H9 (cell line): ENCODE measurements around the gene ZNF366. TPM values are rescaled to one million over a fixed set of nuclear protein-coding genes. Genes with fewer than 3 reads are reported as not detected.

Source experiments
- DNase-seq: peaks from one replicate; pipeline ENCODE4 v3.0.0-alpha.2; 2017
- H2AFZ ChIP-seq: one replicate; pipeline ENCODE4 v1.6.1; 2013; ENCODE audit warnings: mild to moderate bottlenecking, low read length, control low read depth, moderate library complexity
- H2AK5ac ChIP-seq: 2 replicates; pipeline ENCODE4 v1.6.1; 2013; ENCODE audit warnings: low read length, control low read depth, mixed read lengths; ENCODE audit not compliant: insufficient read length
- H2BK120ac ChIP-seq: one replicate; pipeline ENCODE4 v1.6.1; 2013; ENCODE audit warnings: low read depth, mild to moderate bottlenecking, low read length, control low read depth, inconsistent platforms; ENCODE audit not compliant: poor library complexity, severe bottlenecking
- H2BK12ac ChIP-seq: 2 replicates; pipeline ENCODE4 v1.6.1; 2013; ENCODE audit warnings: low read length, control low read depth, mixed read lengths, low read depth; ENCODE audit not compliant: insufficient read length
- H2BK15ac ChIP-seq: 2 replicates; pipeline ENCODE4 v1.6.1; 2013; ENCODE audit warnings: low read depth, low read length, control low read depth
- H2BK20ac ChIP-seq: one replicate; pipeline ENCODE4 v1.6.1; 2013; ENCODE audit warnings: low read depth, mild to moderate bottlenecking, low read length, control low read depth, inconsistent platforms; ENCODE audit not compliant: poor library complexity, severe bottlenecking
- H2BK5ac ChIP-seq: 2 replicates; pipeline ENCODE4 v1.6.1; 2013; ENCODE audit warnings: low read length, control low read depth, mixed read lengths; ENCODE audit not compliant: insufficient read length
- H3K14ac ChIP-seq: 2 replicates; pipeline ENCODE4 v1.6.1; 2013; ENCODE audit warnings: low read length, control low read depth; ENCODE audit not compliant: insufficient read depth
- H3K18ac ChIP-seq: 2 replicates; pipeline ENCODE4 v1.6.1; 2013; ENCODE audit warnings: low read depth, mild to moderate bottlenecking, mixed read lengths, low read length, control low read depth; ENCODE audit not compliant: insufficient read length
- H3K23ac ChIP-seq: 2 replicates; pipeline ENCODE4 v1.6.1; 2013; ENCODE audit warnings: low read length, control low read depth, mixed read lengths, low read depth; ENCODE audit not compliant: insufficient read length
- H3K23me2 ChIP-seq: 2 replicates; pipeline ENCODE4 v1.6.1; 2013; ENCODE audit warnings: low read depth, mild to moderate bottlenecking, mixed read lengths, low read length, control low read depth; ENCODE audit not compliant: insufficient read length, poor library complexity, severe bottlenecking
- H3K27ac ChIP-seq: 2 replicates; pipeline ENCODE4 v1.5.1; 2013; ENCODE audit warnings: low read length, control low read depth, mixed read lengths, low read depth; ENCODE audit not compliant: insufficient read length
- H3K27me3 ChIP-seq: 2 replicates; pipeline ENCODE4 v1.6.1; 2013; ENCODE audit warnings: low read length, control low read depth, inconsistent platforms; ENCODE audit not compliant: insufficient read depth
- H3K4ac ChIP-seq: 2 replicates; pipeline ENCODE4 v1.6.1; 2013; ENCODE audit warnings: low read depth, mild to moderate bottlenecking, control low read depth, inconsistent platforms, low read length, moderate library complexity
- H3K4me1 ChIP-seq: 2 replicates; pipeline ENCODE4 v1.6.1; 2013; ENCODE audit warnings: low read length, control low read depth, inconsistent platforms; ENCODE audit not compliant: insufficient read depth
- H3K4me2 ChIP-seq: 2 replicates; pipeline ENCODE4 v1.6.1; 2013; ENCODE audit warnings: low read length, control low read depth, mixed read lengths; ENCODE audit not compliant: insufficient read length, insufficient read depth
- H3K56ac ChIP-seq: 2 replicates; pipeline ENCODE4 v1.6.1; 2013; ENCODE audit warnings: low read depth, mild to moderate bottlenecking, mixed read lengths, low read length, control low read depth; ENCODE audit not compliant: insufficient read length
- H3K79me1 ChIP-seq: 2 replicates; pipeline ENCODE4 v1.6.1; 2013; ENCODE audit warnings: low read depth, mild to moderate bottlenecking, moderate library complexity, low read length, control low read depth, inconsistent platforms; ENCODE audit not compliant: insufficient read depth, poor library complexity, severe bottlenecking
- H3K79me2 ChIP-seq: 2 replicates; pipeline ENCODE4 v1.6.1; 2013; ENCODE audit warnings: low read length, control low read depth, inconsistent platforms; ENCODE audit not compliant: insufficient read depth
- H3K9ac ChIP-seq: 2 replicates; pipeline ENCODE4 v1.6.1; 2013; ENCODE audit warnings: low read length, control low read depth, mixed read lengths; ENCODE audit not compliant: insufficient read length; ENCODE audit errors: extremely low read depth
- H3K9me3 ChIP-seq: one replicate; pipeline ENCODE4 v1.6.1; 2013; ENCODE audit warnings: low read depth, low read length, inconsistent platforms; ENCODE audit not compliant: control insufficient read depth
- H3T11ph ChIP-seq: one replicate; pipeline ENCODE4 v1.6.1; 2013; ENCODE audit warnings: mild to moderate bottlenecking, low read length, control low read depth, inconsistent platforms
- H4K20me1 ChIP-seq: one replicate; pipeline ENCODE4 v1.6.1; 2013; ENCODE audit not compliant: control insufficient read depth, insufficient read length, insufficient read depth
- H4K5ac ChIP-seq: 2 replicates; pipeline ENCODE4 v1.6.1; 2013; ENCODE audit warnings: low read depth, mild to moderate bottlenecking, mixed read lengths, low read length, control low read depth; ENCODE audit not compliant: insufficient read length
- H4K8ac ChIP-seq: replicated peaks from 2 replicates; pipeline ENCODE4 v1.6.1; 2013; ENCODE audit warnings: low read length, control low read depth, mixed read lengths, low read depth; ENCODE audit not compliant: insufficient read length
- H4K91ac ChIP-seq: 2 replicates; pipeline ENCODE4 v1.6.1; 2013; ENCODE audit warnings: low read depth, mild to moderate bottlenecking, moderate library complexity, mixed read lengths, low read length, control low read depth; ENCODE audit not compliant: insufficient read length
- H3K27ac Mint-ChIP-seq, 3 experiments: 2 replicates in 2 of 3; 3 replicates in 1 of 3; pipeline ENCODE4 v1.8.0; 2020 to 2021; ENCODE audit warnings: mixed read lengths in 3 of 3, mild to moderate bottlenecking in 1 of 3, moderate library complexity in 1 of 3
- H3K27me3 Mint-ChIP-seq: 2 replicates; pipeline ENCODE4 v1.8.0; 2021; ENCODE audit warnings: low read depth, mild to moderate bottlenecking, moderate library complexity, mixed read lengths
- H3K36me3 Mint-ChIP-seq, 3 experiments: 2 replicates in 2 of 3; 3 replicates in 1 of 3; pipeline ENCODE4 v1.8.0; 2020 to 2021; ENCODE audit warnings: low read depth in 3 of 3, mixed read lengths in 3 of 3; ENCODE audit not compliant: insufficient read depth in 1 of 3
- H3K4me1 Mint-ChIP-seq, 2 experiments: 2 replicates each; pipeline ENCODE4 v1.8.0; 2020; ENCODE audit warnings: mixed read lengths in 2 of 2
- H3K4me3 Mint-ChIP-seq, 2 experiments: 2 replicates in 1 of 2; 3 replicates in 1 of 2; pipeline ENCODE4 v1.8.0; 2020 to 2021; ENCODE audit warnings: mild to moderate bottlenecking in 2 of 2, mixed read lengths in 2 of 2, moderate library complexity in 1 of 2
- H3K9me3 Mint-ChIP-seq, 2 experiments: 2 replicates in 1 of 2; 3 replicates in 1 of 2; pipeline ENCODE4 v1.8.0; 2020; ENCODE audit warnings: mild to moderate bottlenecking in 2 of 2, mixed read lengths in 2 of 2, moderate library complexity in 1 of 2
- CTCF ChIP-seq: fragments of 200-600 bp; sonication (generic); conservative IDR thresholded peaks from 3 replicates; pipeline ENCODE4 v1.8.0; 2021; ENCODE audit warnings: antibody characterized with exemption, mild to moderate bottlenecking
- WGBS: extraction: QIAGEN DNeasy Blood & Tissue Kit; methylation state at CpG from one replicate; pipeline ENCODE4 v1.1.7; 2013; ENCODE audit warnings: missing lambda C conversion rate, low lambda C conversion rate, mixed read lengths; ENCODE audit not compliant: insufficient read length; ENCODE audit errors: extremely low coverage; 5-methylcytosine and 5-hydroxymethylcytosine counted together
- total RNA-seq: library from RNA; stranded (reverse); gene quantifications from 2 replicates; pipeline ENCODE4 v1.2.1, GENCODE V29; 2021

The ZNF366 gene
- total RNA-seq, 1 experiment from 2014 or later: not detected

- TF ChIP-seq CTCF: no peak
- H3K9ac ChIP-seq: no peak overlapping the region
- H3K23me2 ChIP-seq: no peaks in the 10 kb centered on the region
- no peaks in the 10 kb centered on the region for H3K79me2 ChIP-seq
- H3K4ac ChIP-seq: no peak overlapping the region
- H2BK5ac ChIP-seq: no peak overlapping the region
- no peaks in the 10 kb centered on the region for H3K4me1 ChIP-seq
- H3K27me3 ChIP-seq: no peaks in the 10 kb centered on the region
- no peak overlapping the region for H4K91ac ChIP-seq
- no peaks in the 10 kb centered on the region for H3K9me3 ChIP-seq
- H3K27me3 Mint-ChIP-seq: no peaks in the 10 kb centered on the region
- no peak overlapping the region for H2BK20ac ChIP-seq
- no peak overlapping the region for H3K14ac ChIP-seq
- no peak overlapping the region for H3K4me2 ChIP-seq
- no peak overlapping the region for H3T11ph ChIP-seq
- no peak overlapping the region for H2BK15ac ChIP-seq
- no peak for DNase-seq
- H4K20me1 ChIP-seq: no peaks in the 10 kb centered on the region
- H3K9me3 Mint-ChIP-seq: no peaks in the 10 kb centered on the region; a peak in 1 of 5 replicates
- no peak overlapping the region for H3K56ac ChIP-seq
- no peak overlapping the region for H4K5ac ChIP-seq
- H3K27ac Mint-ChIP-seq: no peak overlapping the region; a peak in 1 of 7 replicates
- no peak overlapping the region for H2AFZ ChIP-seq
- H2AK5ac ChIP-seq: no peak overlapping the region
- H2BK12ac ChIP-seq: no peak overlapping the region
- no peak overlapping the region for H2BK120ac ChIP-seq
- no peak overlapping the region for H3K23ac ChIP-seq
- H3K4me1 Mint-ChIP-seq: peaks cover 8% of the 10 kb centered on the region in 2 experiments
- H3K36me3 Mint-ChIP-seq: no peaks in the 10 kb centered on the region
- H3K4me3 Mint-ChIP-seq: no peak overlapping the region
- no peaks in the 10 kb centered on the region for H3K79me1 ChIP-seq
- no peak overlapping the region for H3K18ac ChIP-seq
- no peak overlapping the region for H4K8ac ChIP-seq
- WGBS: no CpG with 5 or more reads among the region's 4 CpGs
- no peak overlapping the region for H3K27ac ChIP-seq
Measured at GRCh38 chr5:72531496-72532190, 24.4 kb upstream of the ZNF366 start.
